Measurements from ENCODE around the gene HAL.
"Not testable (repeated sequence)": the region's sequence is repeated elsewhere in the genome, so short reads cannot be mapped to it uniquely, and the experiment has no call there.

Gene HAL

DNA sequence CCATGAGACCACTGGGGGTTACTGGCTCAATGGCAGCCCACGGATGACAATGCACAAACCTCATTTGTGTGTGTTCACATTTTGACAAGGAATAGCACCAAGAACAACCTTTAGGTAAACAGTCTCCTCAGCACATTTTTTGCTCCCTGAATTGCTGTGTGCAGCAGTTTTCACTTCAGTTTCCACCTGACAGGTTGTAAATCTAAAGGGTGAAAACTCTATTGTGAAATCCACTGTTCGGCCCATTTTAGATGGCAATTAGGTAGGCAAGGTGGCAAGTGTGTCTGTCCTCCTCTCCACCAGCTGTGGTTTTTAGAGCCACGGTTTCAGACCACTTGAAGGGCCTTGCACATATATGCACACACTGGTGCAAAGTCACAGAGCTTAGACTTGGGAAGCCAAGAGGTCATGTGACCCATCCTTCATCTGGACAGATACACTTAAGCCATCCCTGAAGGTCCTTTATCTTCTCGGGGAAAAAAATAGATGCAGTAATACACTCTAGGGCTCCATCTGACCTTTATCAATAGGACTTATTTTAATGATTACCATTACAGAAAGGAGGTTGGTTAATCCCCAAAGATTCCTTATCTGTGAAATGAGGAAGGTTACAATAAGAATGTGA, 23.2 kb downstream of the HAL start:
- no peaks in the 10 kb centered on the region for H3K36me3 ChIP-seq (ENCODE audit: control insufficient read depth, insufficient read depth, low read length)
- H3K27me3 ChIP-seq (replicated peaks; ENCODE audit: control insufficient read depth, insufficient read depth, low read length) = no peaks in the 10 kb centered on the region
- DNase-seq (ENCODE audit: extremely low read depth, insufficient read length) = no peak
- H3K4me3 ChIP-seq (replicated peaks; ENCODE audit: low read depth, low read length) = no peak overlapping the region
- TF ChIP-seq, protein P1, sequence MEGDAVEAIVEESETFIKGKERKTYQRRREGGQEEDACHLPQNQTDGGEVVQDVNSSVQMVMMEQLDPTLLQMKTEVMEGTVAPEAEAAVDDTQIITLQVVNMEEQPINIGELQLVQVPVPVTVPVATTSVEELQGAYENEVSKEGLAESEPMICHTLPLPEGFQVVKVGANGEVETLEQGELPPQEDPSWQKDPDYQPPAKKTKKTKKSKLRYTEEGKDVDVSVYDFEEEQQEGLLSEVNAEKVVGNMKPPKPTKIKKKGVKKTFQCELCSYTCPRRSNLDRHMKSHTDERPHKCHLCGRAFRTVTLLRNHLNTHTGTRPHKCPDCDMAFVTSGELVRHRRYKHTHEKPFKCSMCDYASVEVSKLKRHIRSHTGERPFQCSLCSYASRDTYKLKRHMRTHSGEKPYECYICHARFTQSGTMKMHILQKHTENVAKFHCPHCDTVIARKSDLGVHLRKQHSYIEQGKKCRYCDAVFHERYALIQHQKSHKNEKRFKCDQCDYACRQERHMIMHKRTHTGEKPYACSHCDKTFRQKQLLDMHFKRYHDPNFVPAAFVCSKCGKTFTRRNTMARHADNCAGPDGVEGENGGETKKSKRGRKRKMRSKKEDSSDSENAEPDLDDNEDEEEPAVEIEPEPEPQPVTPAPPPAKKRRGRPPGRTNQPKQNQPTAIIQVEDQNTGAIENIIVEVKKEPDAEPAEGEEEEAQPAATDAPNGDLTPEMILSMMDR (IDR thresholded peaks at IDR 0.05; ENCODE audit: insufficient read depth, low read length, poor library complexity, severe bottlenecking) = no peak

DNA sequence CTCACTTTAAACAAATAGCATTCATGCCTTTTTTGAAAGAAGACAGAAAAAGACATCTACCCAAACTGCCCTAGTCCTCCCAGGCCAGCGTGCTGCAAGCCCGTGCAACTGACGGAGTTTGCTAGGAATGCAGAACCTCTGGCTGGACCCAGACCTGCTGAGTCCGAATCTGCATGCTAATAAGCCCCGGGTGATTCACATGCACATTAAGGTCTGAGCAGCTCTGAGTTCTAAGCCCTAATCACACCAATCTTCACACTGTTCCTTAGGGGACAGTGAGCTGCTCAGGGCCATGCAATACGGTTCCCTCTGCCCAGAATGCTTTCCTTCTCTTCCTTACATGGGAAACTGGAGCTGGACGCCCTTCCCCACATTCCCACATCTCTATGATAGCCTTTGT, 25.2 kb downstream of the HAL start:
- TF ChIP-seq, protein P1 (IDR thresholded peaks at IDR 0.05; ENCODE audit: insufficient read depth, low read length, poor library complexity, severe bottlenecking) = no peak
- no peaks in the 10 kb centered on the region for H3K36me3 ChIP-seq (ENCODE audit: control insufficient read depth, insufficient read depth, low read length)
- no peak overlapping the region for H3K4me3 ChIP-seq (replicated peaks; ENCODE audit: low read depth, low read length)
- no peaks in the 10 kb centered on the region for H3K27me3 ChIP-seq (replicated peaks; ENCODE audit: control insufficient read depth, insufficient read depth, low read length)
- no peak for DNase-seq (ENCODE audit: extremely low read depth, insufficient read length)

DNA sequence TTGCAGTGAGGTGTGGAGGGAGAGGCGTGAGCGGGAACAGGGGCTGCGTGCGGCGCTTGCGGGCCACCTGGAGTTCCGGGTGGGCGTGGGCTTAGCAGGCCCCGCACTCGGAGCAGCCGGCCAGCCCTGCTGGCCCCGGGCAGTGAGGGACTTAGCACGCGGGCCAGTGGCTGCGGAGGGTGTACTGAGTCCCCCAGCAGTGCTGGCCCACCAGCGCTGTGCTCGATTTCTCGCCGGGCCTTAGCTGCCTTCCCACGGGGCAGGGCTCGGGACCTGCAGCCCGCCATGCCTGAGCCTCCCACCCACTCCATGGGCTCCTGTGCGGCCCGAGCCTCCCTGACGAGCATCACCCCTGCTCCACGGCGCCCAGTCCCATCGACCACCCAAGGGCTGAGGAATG, 27.0 kb downstream of the HAL start:
- not testable (repeated sequence) for H3K4me3 ChIP-seq (replicated peaks; ENCODE audit: low read depth, low read length); H3K27me3 ChIP-seq (replicated peaks; ENCODE audit: control insufficient read depth, insufficient read depth, low read length); DNase-seq (ENCODE audit: extremely low read depth, insufficient read length); H3K36me3 ChIP-seq (ENCODE audit: control insufficient read depth, insufficient read depth, low read length)

DNA sequence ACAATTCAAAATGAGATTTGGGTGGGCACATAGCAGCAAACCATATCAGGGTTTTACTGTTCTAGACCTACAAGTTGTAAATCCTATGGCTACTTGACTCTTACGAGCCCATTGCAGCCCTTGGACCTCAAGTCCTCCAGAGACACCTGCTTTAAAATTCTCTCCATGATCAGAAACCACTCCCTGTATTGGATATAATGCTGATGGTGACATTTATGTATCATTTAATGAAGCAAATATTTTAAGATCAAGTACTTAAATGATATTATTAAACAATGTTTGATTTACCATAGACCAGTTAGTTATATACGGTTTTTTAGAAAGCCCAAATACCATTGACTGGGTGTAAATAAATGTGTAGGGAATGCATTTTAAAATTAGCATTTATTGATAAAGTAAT, 28.8 kb downstream of the HAL start:
- DNase-seq (ENCODE audit: extremely low read depth, insufficient read length) = no peak
- no peaks in the 10 kb centered on the region for H3K27me3 ChIP-seq (replicated peaks; ENCODE audit: control insufficient read depth, insufficient read depth, low read length)
- TF ChIP-seq, protein P1 (IDR thresholded peaks at IDR 0.05; ENCODE audit: insufficient read depth, low read length, poor library complexity, severe bottlenecking) = no peak
- H3K36me3 ChIP-seq (ENCODE audit: control insufficient read depth, insufficient read depth, low read length) = no peaks in the 10 kb centered on the region
- no peak overlapping the region for H3K4me3 ChIP-seq (replicated peaks; ENCODE audit: low read depth, low read length)

DNA sequence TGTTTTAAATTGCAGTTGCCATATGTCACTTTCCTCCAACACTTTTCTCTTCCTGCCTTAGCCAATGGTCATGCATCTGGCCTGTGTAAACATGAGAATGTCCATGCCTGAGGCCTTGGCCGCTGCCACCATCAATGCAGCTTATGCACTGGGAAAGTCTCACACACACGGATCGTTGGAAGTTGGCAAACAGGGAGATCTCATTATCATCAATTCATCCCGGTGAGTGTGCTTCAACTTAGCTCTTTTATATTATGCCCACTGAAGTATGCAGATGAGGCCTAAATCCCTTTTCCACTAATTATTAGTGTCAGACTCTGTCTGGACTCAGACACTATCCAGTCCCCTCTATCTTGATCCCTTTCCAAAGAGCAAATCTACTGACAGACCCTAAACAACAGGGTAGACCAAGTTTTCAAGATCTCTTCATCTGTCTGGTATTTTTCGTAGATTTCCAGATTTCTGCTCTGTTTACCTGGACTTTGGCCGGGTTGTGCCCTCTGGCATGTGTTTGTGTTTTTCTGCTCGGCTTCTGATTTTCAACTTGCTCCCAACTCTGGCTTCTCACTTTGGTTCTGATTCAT, 29.8 kb downstream of the HAL start:
- no peaks in the 10 kb centered on the region for H3K36me3 ChIP-seq (ENCODE audit: control insufficient read depth, insufficient read depth, low read length)
- no peaks in the 10 kb centered on the region for H3K27me3 ChIP-seq (replicated peaks; ENCODE audit: control insufficient read depth, insufficient read depth, low read length)
- TF ChIP-seq, protein P1 (IDR thresholded peaks at IDR 0.05; ENCODE audit: insufficient read depth, low read length, poor library complexity, severe bottlenecking) = no peak
- no peak overlapping the region for H3K4me3 ChIP-seq (replicated peaks; ENCODE audit: low read depth, low read length)
- DNase-seq (ENCODE audit: extremely low read depth, insufficient read length) = no peak

DNA sequence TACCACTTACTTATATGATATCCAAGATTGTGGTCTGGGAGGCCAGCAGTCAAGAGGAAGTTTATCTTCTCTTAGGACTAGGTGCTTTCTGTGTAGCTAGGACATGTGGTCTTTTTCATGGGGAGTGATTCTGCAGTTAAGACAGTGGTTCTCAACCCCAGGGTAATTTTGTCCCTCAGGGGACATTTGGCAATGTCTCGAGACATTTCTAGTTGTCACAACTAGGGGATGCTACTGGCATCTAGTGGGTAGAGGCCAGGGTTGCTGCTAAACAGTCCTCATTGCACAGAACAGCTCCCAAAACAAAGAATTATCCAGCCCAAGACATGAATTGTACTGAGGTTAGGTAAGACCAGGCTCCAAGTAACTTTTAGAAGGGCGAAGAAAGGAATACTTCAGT, 33.0 kb downstream of the HAL start:
- no peak for DNase-seq (ENCODE audit: extremely low read depth, insufficient read length)
- H3K36me3 ChIP-seq (ENCODE audit: control insufficient read depth, insufficient read depth, low read length) = no peaks in the 10 kb centered on the region
- TF ChIP-seq, protein P1 (IDR thresholded peaks at IDR 0.05; ENCODE audit: insufficient read depth, low read length, poor library complexity, severe bottlenecking) = peak; percentile 40
- H3K4me3 ChIP-seq (replicated peaks; ENCODE audit: low read depth, low read length) = no peak overlapping the region
- H3K27me3 ChIP-seq (replicated peaks; ENCODE audit: control insufficient read depth, insufficient read depth, low read length) = no peaks in the 10 kb centered on the region
